ENCODE results near the gene NIT1.

Gene NIT1

GRCh38 chr1:161153682-161154337 is 35.9 kb downstream of the NIT1 start, which contains the start of gene UFC1:
Gene UFC1, plus strand, starts transcription at chr1:161153978. Its CDS starts 20 bp downstream, at chr1:161153998.
- no peaks in the 10 kb centered on the region for H3K79me2 ChIP-seq (ENCODE audit: control insufficient read depth, insufficient read depth, low read length)
- no peak within 1 kb of the TSS for H2BK15ac ChIP-seq (replicated peaks; ENCODE audit: low read depth)
- H3K4me3 ChIP-seq (ENCODE audit: low read length) = peak within 1 kb of the TSS; percentile 59
- DNase-seq = peak; percentile 95
- H2BK120ac ChIP-seq (ENCODE audit: low read depth, low read length) = no peak within 1 kb of the TSS
- H3K18ac ChIP-seq (ENCODE audit: low read length) = peak within 1 kb of the TSS; percentile 77
- H3K9ac ChIP-seq (ENCODE audit: low read length) = peak within 1 kb of the TSS; percentile 79
- peak within 1 kb of the TSS; percentile 84 for H2BK5ac ChIP-seq (ENCODE audit: low read length)
- H3K23ac ChIP-seq (ENCODE audit: low read length) = no peak within 1 kb of the TSS
- peak within 1 kb of the TSS; percentile 91 for H4K8ac ChIP-seq (ENCODE audit: low read depth, low read length)
- H3K4me2 ChIP-seq (ENCODE audit: low read length) = peak within 1 kb of the TSS; percentile 47
- peak within 1 kb of the TSS; percentile 95 for H3K56ac ChIP-seq (ENCODE audit: low read length)
- H3K4me1 ChIP-seq (ENCODE audit: control insufficient read depth, low read depth, low read length) = peaks cover 2% of the 10 kb centered on the region
- peak within 1 kb of the TSS; percentile 64 for H4K5ac ChIP-seq (ENCODE audit: low read length)
- H3K27ac ChIP-seq (ENCODE audit: low read depth, low read length) = peak within 1 kb of the TSS; percentile 28
- no peak within 1 kb of the TSS for H2AK5ac ChIP-seq (ENCODE audit: low read length)
- H3K79me1 ChIP-seq (ENCODE audit: low read length) = no peaks in the 10 kb centered on the region
- no CpG with 5 or more reads among the region's 33 CpGs for WGBS (ENCODE audit: extremely low coverage, insufficient coverage, low lambda C conversion rate)
- H3K4ac ChIP-seq (ENCODE audit: low read depth, low read length) = peak within 1 kb of the TSS; percentile 7
- no peaks in the 10 kb centered on the region for H3K36me3 ChIP-seq (ENCODE audit: control insufficient read depth, insufficient read depth, low read length)
- no peaks in the 10 kb centered on the region for H3K27me3 ChIP-seq (ENCODE audit: insufficient read depth, low read length, poor library complexity)

GRCh38 chr1:161157867-161158266 is 40.0 kb downstream of the NIT1 start:
- H3K23ac ChIP-seq (ENCODE audit: low read length) = no peak overlapping the region
- no CpG with 5 or more reads among the region's 1 CpG for WGBS (ENCODE audit: extremely low coverage, insufficient coverage, low lambda C conversion rate)
- no peak overlapping the region for H3K9ac ChIP-seq (ENCODE audit: low read length)
- no peaks in the 10 kb centered on the region for H3K27me3 ChIP-seq (ENCODE audit: insufficient read depth, low read length, poor library complexity)
- no peak overlapping the region for H4K5ac ChIP-seq (ENCODE audit: low read length)
- H4K8ac ChIP-seq (ENCODE audit: low read depth, low read length) = no peak overlapping the region
- no peak overlapping the region for H3K4me2 ChIP-seq (ENCODE audit: low read length)
- H3K4me1 ChIP-seq (ENCODE audit: control insufficient read depth, low read depth, low read length) = peaks cover 4% of the 10 kb centered on the region
- no peak overlapping the region for H2BK15ac ChIP-seq (replicated peaks; ENCODE audit: low read depth)
- no peak overlapping the region for H2AK5ac ChIP-seq (ENCODE audit: low read length)
- H3K56ac ChIP-seq (ENCODE audit: low read length) = no peak overlapping the region
- no peak overlapping the region for H3K4ac ChIP-seq (ENCODE audit: low read depth, low read length)
- no peak overlapping the region for H2BK120ac ChIP-seq (ENCODE audit: low read depth, low read length)
- no peaks in the 10 kb centered on the region for H3K79me2 ChIP-seq (ENCODE audit: control insufficient read depth, insufficient read depth, low read length)
- no peak overlapping the region for H3K4me3 ChIP-seq (ENCODE audit: low read length)
- no peak for DNase-seq
- peaks cover 5% of the 10 kb centered on the region for H3K79me1 ChIP-seq (ENCODE audit: low read length)
- no peaks in the 10 kb centered on the region for H3K36me3 ChIP-seq (ENCODE audit: control insufficient read depth, insufficient read depth, low read length)
- no peak overlapping the region for H3K18ac ChIP-seq (ENCODE audit: low read length)
- H2BK5ac ChIP-seq (ENCODE audit: low read length) = no peak overlapping the region
- no peak overlapping the region for H3K27ac ChIP-seq (ENCODE audit: low read depth, low read length)

DNA sequence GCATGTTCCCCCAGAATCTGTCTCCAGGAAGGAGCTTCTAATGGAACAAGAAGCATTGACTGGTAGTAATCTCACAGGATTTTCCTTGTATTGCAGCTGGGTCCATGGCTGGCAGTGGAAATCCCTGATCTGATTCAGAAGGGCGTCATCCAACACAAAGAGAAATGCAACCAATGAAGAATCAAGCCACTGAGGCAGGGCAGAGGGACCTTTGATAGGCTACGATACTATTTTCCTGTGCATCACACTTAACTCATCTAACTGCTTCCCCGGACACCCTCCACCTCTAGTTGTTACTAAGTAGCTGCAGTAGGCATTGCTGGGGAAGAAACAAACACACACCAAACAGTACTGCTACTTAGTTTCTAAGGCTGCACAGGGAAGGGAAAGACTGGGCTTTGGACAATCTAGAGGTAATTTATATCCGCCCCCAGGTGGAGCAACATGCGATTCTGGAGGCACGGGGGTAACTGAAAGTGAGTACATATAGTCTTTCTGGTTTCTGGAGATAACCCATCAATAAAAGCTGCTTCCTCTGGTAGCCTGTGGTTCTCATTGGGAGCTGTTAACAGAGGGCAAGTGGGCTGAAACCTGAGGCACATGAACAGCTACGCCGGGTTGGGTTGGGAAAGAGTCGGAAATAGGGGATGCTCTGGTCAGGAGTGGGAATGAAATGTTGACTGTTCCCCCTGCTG is 40.6 kb downstream of the NIT1 start:
- Histone ChIP-seq H3K9ac (ENCODE audit: low read length) (peak overlapping the region; percentile 83), H3K4me2 (ENCODE audit: low read length) (no peak overlapping the region), H3K56ac (ENCODE audit: low read length) (peak overlapping the region; percentile 89), H2BK15ac (replicated peaks; ENCODE audit: low read depth) (no peak overlapping the region), H3K36me3 (ENCODE audit: control insufficient read depth, insufficient read depth, low read length) (no peaks in the 10 kb centered on the region), H4K8ac (ENCODE audit: low read depth, low read length) (no peak overlapping the region), H2BK120ac (ENCODE audit: low read depth, low read length) (no peak overlapping the region), H3K4me1 (ENCODE audit: control insufficient read depth, low read depth, low read length) (peaks cover 4% of the 10 kb centered on the region), H4K5ac (ENCODE audit: low read length) (no peak overlapping the region), H3K18ac (ENCODE audit: low read length) (no peak overlapping the region), H3K4me3 (ENCODE audit: low read length) (no peak overlapping the region), H3K27me3 (ENCODE audit: insufficient read depth, low read length, poor library complexity) (no peaks in the 10 kb centered on the region), H3K27ac (ENCODE audit: low read depth, low read length) (no peak overlapping the region), H2BK5ac (ENCODE audit: low read length) (no peak overlapping the region), H3K79me2 (ENCODE audit: control insufficient read depth, insufficient read depth, low read length) (no peaks in the 10 kb centered on the region), H3K23ac (ENCODE audit: low read length) (no peak overlapping the region), H2AK5ac (ENCODE audit: low read length) (no peak overlapping the region), H3K4ac (ENCODE audit: low read depth, low read length) (no peak overlapping the region), H3K79me1 (ENCODE audit: low read length) (peaks cover 5% of the 10 kb centered on the region)
- WGBS (ENCODE audit: extremely low coverage, insufficient coverage, low lambda C conversion rate) = no CpG with 5 or more reads among the region's 9 CpGs
- DNase-seq = no peak

DNA sequence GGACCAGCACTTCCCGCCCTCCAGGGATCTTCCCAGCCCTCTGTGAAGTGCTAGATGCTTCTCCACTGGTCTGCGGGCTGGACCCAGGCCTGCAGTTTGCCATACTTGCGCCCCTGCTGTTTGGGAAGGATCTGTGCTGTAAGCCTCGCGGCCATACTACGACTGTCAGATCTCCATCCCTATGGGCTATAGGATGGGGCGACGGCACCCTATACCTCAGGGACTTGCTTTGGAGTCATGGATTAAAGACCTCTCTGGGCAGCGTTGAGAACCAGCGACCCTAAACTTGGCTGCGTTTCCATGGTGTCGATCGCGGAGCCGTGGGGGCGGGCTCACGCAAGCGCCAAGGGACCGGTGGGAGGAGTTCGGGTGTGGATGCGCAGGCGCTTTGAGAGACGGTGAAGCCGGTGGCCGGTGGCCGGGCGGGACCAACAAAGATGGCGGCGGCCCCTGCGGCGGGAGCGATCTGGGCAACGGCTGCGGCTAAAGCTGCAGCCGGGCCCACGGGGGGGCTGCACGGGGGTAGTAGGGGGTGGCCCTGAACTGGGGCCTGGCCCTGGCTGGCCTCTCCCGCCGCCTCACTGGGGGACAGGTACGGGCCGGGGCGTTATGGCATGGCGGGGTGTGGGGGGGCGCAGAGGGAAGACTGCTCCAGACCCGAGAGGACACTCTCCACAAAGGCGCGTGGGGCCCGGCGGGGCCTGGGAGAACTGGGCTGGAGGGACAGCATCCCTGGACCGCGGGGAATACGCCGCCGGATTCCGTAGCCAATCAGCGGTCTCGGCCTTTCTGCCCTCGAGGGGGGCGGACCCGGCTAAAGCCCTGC is 41.4 kb downstream of the NIT1 start, which contains the start of gene USP21:
Gene USP21, plus strand, starts transcription at position 414 of the 826 bp plus-strand sequence. CDS start 1,141 bp downstream, outside the sequence.
- no peaks in the 10 kb centered on the region for H3K79me2 ChIP-seq (ENCODE audit: control insufficient read depth, insufficient read depth, low read length)
- H3K9ac ChIP-seq (ENCODE audit: low read length) = peak within 1 kb of the TSS; percentile 83
- H2BK15ac ChIP-seq (replicated peaks; ENCODE audit: low read depth) = no peak within 1 kb of the TSS
- peak within 1 kb of the TSS; percentile 55 for H3K4me3 ChIP-seq (ENCODE audit: low read length)
- peaks cover 4% of the 10 kb centered on the region for H3K4me1 ChIP-seq (ENCODE audit: control insufficient read depth, low read depth, low read length)
- H4K8ac ChIP-seq (ENCODE audit: low read depth, low read length) = no peak within 1 kb of the TSS
- H3K56ac ChIP-seq (ENCODE audit: low read length) = peak within 1 kb of the TSS; percentile 91
- peak within 1 kb of the TSS; percentile 93 for H3K18ac ChIP-seq (ENCODE audit: low read length)
- H2BK120ac ChIP-seq (ENCODE audit: low read depth, low read length) = no peak within 1 kb of the TSS
- peaks cover 5% of the 10 kb centered on the region for H3K79me1 ChIP-seq (ENCODE audit: low read length)
- peak within 1 kb of the TSS; percentile 92 for H3K4ac ChIP-seq (ENCODE audit: low read depth, low read length)
- H3K27ac ChIP-seq (ENCODE audit: low read depth, low read length) = peak within 1 kb of the TSS; percentile 40
- H3K36me3 ChIP-seq (ENCODE audit: control insufficient read depth, insufficient read depth, low read length) = no peaks in the 10 kb centered on the region
- no peaks in the 10 kb centered on the region for H3K27me3 ChIP-seq (ENCODE audit: insufficient read depth, low read length, poor library complexity)
- no peak within 1 kb of the TSS for H2AK5ac ChIP-seq (ENCODE audit: low read length)
- peak within 1 kb of the TSS; percentile 91 for H3K4me2 ChIP-seq (ENCODE audit: low read length)
- no peak within 1 kb of the TSS for H4K5ac ChIP-seq (ENCODE audit: low read length)
- no CpG with 5 or more reads among the region's 60 CpGs for WGBS (ENCODE audit: extremely low coverage, insufficient coverage, low lambda C conversion rate)
- H3K23ac ChIP-seq (ENCODE audit: low read length) = no peak within 1 kb of the TSS
- no peak within 1 kb of the TSS for H2BK5ac ChIP-seq (ENCODE audit: low read length)
- peak; percentile 96 for DNase-seq

DNA sequence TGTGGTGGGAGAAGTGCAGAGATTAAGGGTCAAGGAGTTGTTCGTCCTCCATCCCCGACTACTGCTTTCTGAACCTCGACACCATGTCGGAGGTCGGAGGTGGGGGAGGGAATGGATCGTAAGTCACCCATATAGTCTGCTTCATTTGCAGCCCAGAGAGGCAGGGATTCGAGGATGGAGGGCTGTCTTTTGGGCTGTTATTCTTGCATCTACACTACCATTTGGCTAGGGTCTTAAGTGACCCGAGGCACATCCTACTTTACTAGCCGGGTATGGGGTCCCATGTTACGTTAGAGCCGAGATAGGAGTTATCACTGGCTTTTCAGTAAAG is 42.0 kb downstream of the NIT1 start:
- no peak overlapping the region for H4K5ac ChIP-seq (ENCODE audit: low read length)
- peak overlapping the region; percentile 91 for H3K4me2 ChIP-seq (ENCODE audit: low read length)
- H3K27ac ChIP-seq (ENCODE audit: low read depth, low read length) = no peak overlapping the region
- H3K18ac ChIP-seq (ENCODE audit: low read length) = peak overlapping the region; percentile 93
- no peak overlapping the region for H2AK5ac ChIP-seq (ENCODE audit: low read length)
- H2BK5ac ChIP-seq (ENCODE audit: low read length) = no peak overlapping the region
- H3K56ac ChIP-seq (ENCODE audit: low read length) = peak overlapping the region; percentile 91
- no peaks in the 10 kb centered on the region for H3K36me3 ChIP-seq (ENCODE audit: control insufficient read depth, insufficient read depth, low read length)
- H3K4ac ChIP-seq (ENCODE audit: low read depth, low read length) = peak overlapping the region; percentile 92
- H4K8ac ChIP-seq (ENCODE audit: low read depth, low read length) = no peak overlapping the region
- H3K23ac ChIP-seq (ENCODE audit: low read length) = no peak overlapping the region
- no peak for DNase-seq
- H3K4me1 ChIP-seq (ENCODE audit: control insufficient read depth, low read depth, low read length) = peaks cover 2% of the 10 kb centered on the region
- no peak overlapping the region for H2BK120ac ChIP-seq (ENCODE audit: low read depth, low read length)
- H3K27me3 ChIP-seq (ENCODE audit: insufficient read depth, low read length, poor library complexity) = no peaks in the 10 kb centered on the region
- H3K79me2 ChIP-seq (ENCODE audit: control insufficient read depth, insufficient read depth, low read length) = no peaks in the 10 kb centered on the region
- peaks cover 5% of the 10 kb centered on the region for H3K79me1 ChIP-seq (ENCODE audit: low read length)
- H3K4me3 ChIP-seq (ENCODE audit: low read length) = peak overlapping the region; percentile 43
- H3K9ac ChIP-seq (ENCODE audit: low read length) = peak overlapping the region; percentile 82
- no CpG with 5 or more reads among the region's 11 CpGs for WGBS (ENCODE audit: extremely low coverage, insufficient coverage, low lambda C conversion rate)
- no peak overlapping the region for H2BK15ac ChIP-seq (replicated peaks; ENCODE audit: low read depth)

All from mesendoderm (in vitro differentiated cells).